Kidney tubule cell (primary cell): ENCODE results near the gene GALNT2.

Experiments used
- DNase-seq: peaks from one replicate; pipeline ENCODE4 v3.0.0-alpha.2; 2018; ENCODE audit warnings: low spot score

GALNT2 gene

GRCh38 chr1:230091473-230092231, 24.6 kb downstream of the GALNT2 start:
- peak; percentile 57 for DNase-seq

GRCh38 chr1:230094746-230095145, 27.7 kb downstream of the GALNT2 start:
- no peak for DNase-seq

DNA sequence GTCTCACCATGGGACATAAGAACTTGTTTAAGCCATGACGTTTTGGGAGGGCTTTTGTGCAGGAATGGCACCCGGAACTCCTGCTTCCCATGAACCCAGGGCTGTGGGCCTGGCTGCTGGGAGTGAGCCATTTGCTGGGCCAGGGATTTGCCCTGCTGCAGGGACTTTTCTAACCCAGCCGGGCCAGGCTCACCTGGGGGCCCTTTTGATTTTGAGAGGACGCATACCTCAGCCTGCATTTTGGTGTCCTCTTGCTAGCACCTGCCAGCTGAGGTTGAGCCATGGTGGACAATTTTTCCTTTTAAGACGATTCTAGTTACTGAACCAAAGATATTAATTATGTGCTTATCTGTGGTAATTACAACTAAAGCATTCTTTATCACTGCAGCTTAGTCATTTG, 28.9 kb downstream of the GALNT2 start:
- DNase-seq: no peak

GRCh38 chr1:230097370-230097769, 30.3 kb downstream of the GALNT2 start:
- no peak for DNase-seq

DNA sequence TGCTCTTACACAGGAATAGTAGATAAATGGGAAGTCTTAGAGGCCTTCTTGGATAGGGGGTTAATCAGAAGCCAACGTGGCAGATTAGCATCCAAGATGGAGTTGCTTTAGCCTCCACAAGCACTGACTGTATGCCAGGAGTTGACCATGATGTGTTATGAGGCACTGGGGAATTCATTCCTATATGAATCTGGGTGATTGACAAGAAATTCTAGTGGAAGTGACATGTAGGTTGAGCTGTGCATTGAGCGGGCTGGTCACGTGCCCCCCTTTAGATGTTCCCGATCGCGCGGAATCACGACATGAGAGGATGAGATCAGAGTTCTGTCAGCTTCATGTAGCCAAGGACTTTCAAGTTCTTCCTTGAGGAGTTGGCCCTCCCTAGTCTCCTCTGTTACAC, 31.7 kb downstream of the GALNT2 start:
- no peak for DNase-seq

DNA sequence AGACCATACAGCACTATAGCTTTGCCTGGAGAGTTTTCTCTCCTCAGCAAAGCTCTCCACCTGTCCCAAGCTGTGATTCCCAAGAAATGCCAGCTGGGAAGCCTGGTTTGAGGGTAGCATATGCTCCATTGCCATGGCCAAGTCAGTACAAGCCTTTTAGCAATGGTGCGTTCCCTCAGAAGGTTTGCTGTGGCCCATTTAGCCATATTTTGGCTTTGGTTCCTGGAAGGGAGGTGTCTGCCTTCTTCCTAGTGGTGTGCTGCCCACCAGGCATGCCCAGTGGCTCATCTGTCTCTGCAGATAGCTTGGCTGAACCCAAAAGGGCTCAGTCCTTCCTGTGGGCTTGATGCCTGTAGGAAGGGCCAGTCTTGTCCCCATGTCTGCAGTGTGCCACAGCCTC, 32.4 kb downstream of the GALNT2 start:
- DNase-seq: no peak

DNA sequence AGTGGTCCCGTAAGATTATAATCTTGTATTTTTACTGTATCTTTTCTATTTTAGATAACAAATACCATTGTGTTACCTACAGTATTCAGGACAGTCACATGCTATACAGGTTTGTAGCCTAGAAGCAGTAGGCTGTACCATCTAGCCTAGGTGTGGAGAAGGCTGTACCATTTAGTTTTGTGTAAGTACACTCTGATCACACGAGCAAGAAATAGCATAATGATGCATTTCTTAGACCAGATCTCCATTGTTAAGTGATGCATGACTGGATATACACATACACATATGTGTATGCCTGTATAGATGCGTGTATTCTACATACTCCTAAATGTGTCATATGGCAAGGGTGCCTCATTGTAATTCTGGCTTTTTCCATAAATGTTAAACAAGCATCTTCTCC, 33.9 kb downstream of the GALNT2 start:
- DNase-seq: no peak

- no peak for DNase-seq
Observed at GRCh38 chr1:230101556-230101955, 34.5 kb downstream of the GALNT2 start.

- no peak for DNase-seq
Observed at GRCh38 chr1:230102046-230102445, 35.0 kb downstream of the GALNT2 start.

- DNase-seq: no peak
Observed at GRCh38 chr1:230102472-230102871, 35.4 kb downstream of the GALNT2 start.

- DNase-seq: no peak
Observed at GRCh38 chr1:230103306-230104173, 36.5 kb downstream of the GALNT2 start.

DNA sequence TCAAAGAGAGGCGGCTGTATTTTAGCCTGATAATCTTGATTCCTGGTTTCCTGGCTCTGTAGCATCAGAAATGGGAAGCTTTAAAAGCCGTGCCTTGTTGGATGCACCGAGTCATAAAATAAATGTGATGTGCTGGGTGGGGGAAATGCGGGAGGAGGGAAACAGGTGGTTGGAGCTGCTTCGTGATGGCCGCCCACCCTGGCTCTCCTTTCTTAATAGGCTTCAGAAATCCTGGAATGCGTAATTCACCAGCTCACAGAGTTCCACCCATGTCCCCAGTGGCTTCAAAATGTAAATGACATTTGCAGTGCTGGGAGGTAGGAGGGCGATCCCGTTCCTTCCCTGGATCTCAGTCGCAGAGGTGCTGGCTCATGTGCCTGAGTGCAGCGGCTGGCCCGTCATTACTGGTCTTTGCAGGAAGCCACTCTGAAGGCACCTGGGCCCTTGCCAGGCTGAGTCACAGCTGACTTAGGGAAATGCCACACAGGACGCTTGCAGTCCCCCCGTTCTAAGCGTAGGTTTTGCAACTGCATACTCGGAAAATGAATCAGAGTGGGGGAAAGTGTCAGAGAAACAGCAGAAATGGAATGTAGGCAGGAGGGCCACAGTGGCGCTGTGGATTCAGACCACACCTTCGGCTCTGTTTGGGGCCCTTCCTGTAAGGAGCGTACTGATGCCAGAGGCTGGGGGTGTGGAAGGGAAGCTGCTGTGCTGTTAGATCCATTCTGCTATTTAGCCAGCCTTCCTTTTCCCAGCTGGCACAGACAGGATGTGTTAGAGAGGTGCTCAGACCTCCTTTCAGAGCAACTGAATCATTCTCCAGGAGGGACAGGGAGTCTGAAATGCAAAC, 37.6 kb downstream of the GALNT2 start:
- DNase-seq: peak; percentile 100

GRCh38 chr1:230105245-230105753, 38.3 kb downstream of the GALNT2 start:
- DNase-seq: no peak

GRCh38 chr1:230105754-230106625, 39.0 kb downstream of the GALNT2 start:
- peak; percentile 96 for DNase-seq

DNA sequence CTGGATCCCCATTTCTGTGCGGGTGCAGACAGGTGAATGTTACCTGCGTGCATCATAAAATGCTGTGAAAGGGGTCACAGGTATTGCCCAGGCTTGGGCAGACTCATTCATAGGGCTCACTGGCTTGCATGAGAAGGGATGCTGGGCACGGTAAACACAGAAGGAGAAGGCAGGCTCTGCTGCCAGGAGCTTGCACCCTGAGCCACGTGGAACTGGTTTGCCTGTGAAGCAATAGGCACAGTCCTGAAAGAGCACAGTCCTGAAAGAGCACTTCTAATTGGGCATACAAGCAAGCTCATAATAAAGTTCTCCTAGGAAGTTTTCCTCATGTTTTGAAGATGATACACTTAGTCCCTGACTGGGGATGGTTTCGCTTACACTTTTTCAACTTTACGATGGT, 40.9 kb downstream of the GALNT2 start:
- DNase-seq: no peak

DNA sequence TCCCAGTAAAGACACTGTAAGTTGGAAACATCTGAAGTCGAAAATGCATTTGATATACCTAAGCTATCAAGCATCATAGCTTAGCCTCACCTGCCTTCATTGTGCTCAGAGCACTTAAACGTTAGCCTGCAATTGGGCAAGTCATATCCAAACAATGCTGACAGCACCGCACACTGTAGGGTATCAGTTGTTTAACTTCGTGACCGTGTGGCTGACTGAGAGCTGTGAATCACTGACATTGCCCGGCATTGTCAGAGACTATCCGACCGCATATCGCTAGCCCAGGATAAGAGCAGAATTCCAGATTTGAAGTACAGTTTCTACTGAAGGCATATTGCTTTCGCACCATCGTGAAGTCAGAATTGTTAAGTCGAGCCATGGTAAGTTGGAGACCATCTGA, 41.5 kb downstream of the GALNT2 start:
- DNase-seq: no peak

GRCh38 chr1:230109066-230109465, 42.0 kb downstream of the GALNT2 start:
- DNase-seq: no peak

DNA sequence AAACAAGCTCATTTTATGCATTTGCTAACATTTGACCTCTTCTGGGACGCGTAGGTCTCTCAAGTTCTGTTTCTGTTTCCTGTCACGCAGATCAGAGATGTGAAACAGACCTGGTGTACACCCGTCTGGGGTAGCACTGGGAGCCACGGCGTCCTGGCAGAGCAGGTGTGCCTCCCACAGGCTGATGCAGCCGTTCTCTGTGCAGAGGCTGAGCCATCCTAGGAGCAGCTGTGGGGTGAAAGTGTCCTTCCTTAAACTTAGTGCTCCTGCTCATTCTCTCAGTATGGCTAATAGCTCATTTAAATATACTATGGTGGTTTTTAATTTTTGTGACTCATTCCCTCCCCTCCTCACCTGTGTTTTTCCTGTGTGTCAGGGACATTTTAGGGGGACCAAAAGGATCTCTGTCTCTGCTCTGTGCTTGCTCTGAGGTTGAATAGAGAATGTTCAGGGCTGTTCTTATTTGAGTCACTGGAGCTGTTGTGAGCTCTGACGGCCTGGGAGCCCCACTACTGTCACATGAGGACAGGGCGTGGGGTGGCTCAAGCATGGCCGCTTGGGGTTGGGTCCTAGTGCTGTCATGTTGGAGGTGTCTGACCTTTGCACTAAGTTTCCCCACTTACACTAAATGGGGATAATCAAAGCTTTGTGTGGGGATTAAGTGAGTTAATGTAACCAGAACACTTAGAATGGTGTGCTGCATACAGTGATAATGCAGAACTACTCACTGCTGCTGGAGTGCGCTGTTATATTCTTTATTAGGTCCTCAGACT, 43.0 kb downstream of the GALNT2 start:
- no peak for DNase-seq

DNA sequence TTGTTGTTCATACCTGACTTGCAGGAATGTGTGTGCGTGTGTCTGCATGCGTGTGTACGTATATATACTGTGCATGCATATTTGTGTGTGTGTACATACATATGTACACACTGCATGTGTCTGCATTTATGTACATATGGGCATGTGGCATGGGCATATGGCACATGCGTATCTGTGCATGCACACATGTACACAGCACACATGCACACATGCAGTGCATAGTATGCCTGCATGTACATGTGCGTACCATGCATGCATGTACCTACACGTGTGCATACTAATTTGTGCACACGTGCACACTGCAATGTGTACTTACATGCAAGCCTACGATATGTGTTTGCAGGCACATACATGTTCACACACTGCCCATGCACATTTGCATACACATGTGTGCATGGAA, 43.9 kb downstream of the GALNT2 start:
- no peak for DNase-seq

GRCh38 chr1:230112131-230112701, 45.2 kb downstream of the GALNT2 start:
- no peak for DNase-seq
